ENCODE results near the gene FAM200B.
A peak's percentile ranks its signal among the peaks of the same experiment; 100 is the strongest.
"Not testable (repeated sequence)": the region's sequence is repeated elsewhere in the genome, so short reads cannot be mapped to it uniquely, and the experiment has no call there.

FAM200B gene

DNA sequence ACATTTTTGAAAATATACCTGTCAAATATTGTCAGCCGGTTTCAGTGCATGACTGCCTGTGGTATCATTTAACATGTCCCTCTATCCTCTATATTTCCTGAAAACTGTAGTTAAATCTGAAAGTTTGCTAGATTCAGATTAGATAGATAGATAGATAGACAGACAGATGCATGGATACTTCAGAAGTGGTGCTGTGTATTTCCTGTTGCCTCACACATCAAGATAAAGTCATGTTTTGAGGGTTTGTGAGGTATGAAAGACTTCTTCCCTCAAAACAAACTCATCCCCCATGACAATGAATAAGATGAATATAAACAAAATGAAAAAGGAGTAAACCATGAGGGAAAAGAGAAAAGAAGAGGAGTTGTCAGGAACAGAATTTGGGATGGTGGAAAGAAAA is 15.2 kb downstream of the FAM200B start:
- no peak for DNase-seq

DNA sequence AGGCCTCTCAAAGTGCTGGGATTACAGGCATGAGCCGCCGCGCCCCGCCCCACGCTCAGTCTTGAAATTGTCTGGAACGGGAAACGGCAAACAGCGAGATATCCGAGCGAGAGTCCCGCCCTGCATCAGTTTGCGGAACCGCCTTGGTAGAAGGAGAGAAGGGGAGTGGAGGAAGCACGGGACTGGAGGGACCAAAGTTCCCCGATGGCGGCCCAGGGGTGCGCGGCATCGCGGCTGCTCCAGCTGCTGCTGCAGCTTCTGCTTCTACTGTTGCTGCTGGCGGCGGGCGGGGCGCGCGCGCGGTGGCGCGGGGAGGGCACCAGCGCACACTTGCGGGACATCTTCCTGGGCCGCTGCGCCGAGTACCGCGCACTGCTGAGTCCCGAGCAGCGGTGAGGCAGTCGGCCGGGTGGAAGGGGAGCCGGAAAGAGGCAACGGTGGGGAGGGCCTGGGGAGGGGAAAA is 21.3 kb downstream of the FAM200B start, which contains the start of gene BST1:
Gene BST1 (plus strand): TSS at position 125 of the 463 bp plus-strand sequence. CDS start 80 bp downstream, at position 205.
- peak in 4 of 5 donors; percentile 20 to 43 (median 26) for DNase-seq

- no peak for DNase-seq
Measured at GRCh38 chr4:15703439-15703838, 21.8 kb downstream of the FAM200B start.

DNA sequence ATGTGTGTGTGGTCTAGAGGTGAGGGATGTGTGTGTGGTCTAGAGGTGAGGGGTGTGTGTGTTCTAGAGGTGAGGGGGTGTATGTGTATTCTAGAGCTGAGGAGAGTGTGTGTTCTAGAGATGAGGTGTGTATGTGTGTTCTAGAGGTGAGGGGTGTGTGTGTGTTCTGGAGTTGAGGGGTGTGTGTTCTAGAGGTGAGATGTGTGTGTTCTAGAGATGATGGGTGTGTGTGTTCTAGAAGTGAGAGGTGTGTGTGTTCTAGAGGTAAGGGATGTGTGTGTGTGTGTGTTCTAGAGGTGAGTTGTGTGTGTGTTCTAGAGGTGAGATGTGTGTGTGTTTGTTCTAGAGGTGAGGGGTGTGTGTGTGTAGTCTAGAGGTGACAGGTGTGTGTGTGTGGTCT is 22.5 kb downstream of the FAM200B start:
- DNase-seq = no peak

- DNase-seq = no peak
Measured at GRCh38 chr4:15706646-15707362, 25.2 kb downstream of the FAM200B start.

- no peak for DNase-seq
Measured at GRCh38 chr4:15707363-15707715, 25.7 kb downstream of the FAM200B start.

DNA sequence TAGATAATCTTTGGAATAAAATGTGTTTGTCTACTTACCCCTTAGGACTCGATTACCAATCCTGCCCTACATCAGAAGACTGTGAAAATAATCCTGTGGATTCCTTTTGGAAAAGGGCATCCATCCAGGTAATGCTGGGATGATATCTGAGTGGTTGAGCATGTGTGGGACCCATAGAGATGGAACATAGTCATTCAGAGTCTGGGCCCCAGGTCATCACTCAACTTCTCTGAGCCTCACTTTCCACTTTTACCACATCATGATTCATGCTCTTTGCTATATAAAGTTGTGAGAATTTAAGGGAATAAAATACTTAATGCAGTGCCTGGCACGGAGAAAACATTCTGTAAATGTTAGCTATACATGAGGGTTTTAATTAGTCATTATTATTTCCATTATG is 30.1 kb downstream of the FAM200B start:
- DNase-seq = no peak

DNA sequence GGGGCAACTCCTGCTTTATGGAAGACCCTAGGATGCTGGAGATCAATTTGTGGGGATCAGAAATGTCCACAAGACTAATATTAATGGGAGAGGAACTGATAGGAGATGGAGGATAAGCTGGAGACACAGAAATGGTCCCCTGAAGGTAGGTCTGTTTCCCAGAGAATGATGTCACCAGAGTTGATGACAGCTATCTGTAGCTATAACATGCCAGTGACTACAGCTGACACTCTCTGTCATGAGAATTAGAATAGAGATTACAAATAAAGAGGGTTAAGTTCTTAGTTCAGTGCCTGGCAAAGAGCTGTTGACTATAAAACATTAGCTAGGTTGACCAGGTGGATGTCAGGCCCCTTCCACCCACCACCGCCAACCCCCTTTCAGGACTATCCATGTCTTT is 30.6 kb downstream of the FAM200B start:
- no peak for DNase-seq

DNA sequence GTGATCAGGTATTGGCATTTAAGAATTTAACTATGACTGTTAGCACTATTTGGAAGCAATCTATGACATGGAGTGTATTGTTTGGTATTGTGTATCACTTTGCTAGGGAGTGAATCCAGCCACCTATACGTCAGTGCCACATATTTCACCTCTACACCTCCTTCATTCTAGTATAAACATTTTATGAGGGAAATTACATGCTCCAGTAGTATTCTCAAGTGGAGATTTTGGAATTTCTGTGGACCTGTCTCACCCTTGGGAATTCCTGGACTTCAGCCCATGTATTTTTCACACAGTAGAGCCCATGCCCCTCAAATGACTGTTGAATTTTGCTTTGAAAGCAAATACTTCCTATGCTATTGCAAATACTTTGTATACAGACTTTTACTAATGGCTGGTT is 32.5 kb downstream of the FAM200B start:
- DNase-seq = no peak

- DNase-seq = no peak
Measured at GRCh38 chr4:15714646-15715435, 33.2 kb downstream of the FAM200B start.

DNA sequence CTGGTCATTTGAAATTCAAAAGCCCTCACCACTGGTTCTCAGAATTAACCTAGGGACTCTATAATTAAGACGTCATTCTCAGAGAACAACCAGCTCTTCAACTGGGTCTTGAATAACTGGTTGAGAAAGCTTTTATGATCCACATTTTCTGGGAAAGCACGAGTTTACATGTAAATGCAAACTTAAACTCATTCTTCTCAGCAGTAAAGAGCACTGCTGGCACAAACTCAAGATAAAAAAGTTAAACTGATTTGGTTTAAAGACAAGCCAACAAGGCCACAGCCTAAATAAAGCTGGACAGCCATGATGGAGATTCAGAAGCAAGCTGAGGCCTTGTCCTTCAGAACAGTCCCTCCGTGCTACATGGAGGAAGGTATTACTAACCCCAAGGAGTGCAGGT is 34.5 kb downstream of the FAM200B start:
- no peak for DNase-seq

DNA sequence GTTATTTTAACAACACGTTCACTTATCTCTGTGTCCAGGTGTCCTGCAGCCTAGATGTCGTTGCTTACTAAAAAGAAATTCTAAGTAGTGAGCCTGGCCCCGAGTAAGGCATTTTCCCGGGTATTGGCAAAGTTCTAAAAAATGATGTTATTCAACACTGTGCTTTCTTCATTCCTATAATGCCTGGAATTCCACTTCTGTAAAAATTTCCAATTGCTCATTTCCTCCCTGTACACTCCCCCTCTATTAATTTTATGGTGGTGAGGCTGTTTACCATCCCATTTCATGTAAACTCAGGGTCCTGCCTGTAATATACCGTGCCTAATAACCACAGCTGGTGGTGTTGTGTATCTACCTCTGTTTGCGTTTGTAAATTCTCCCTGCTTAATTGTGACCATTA is 35.5 kb downstream of the FAM200B start:
- DNase-seq = no peak

- no peak for DNase-seq
Measured at GRCh38 chr4:15717657-15718416, 36.2 kb downstream of the FAM200B start.

GRCh38 chr4:15718465-15718864 is 36.8 kb downstream of the FAM200B start:
- no peak for DNase-seq

- DNase-seq = no peak
Measured at GRCh38 chr4:15718959-15719358, 37.3 kb downstream of the FAM200B start.

- DNase-seq = no peak
Measured at GRCh38 chr4:15719506-15719905, 37.9 kb downstream of the FAM200B start.

DNA sequence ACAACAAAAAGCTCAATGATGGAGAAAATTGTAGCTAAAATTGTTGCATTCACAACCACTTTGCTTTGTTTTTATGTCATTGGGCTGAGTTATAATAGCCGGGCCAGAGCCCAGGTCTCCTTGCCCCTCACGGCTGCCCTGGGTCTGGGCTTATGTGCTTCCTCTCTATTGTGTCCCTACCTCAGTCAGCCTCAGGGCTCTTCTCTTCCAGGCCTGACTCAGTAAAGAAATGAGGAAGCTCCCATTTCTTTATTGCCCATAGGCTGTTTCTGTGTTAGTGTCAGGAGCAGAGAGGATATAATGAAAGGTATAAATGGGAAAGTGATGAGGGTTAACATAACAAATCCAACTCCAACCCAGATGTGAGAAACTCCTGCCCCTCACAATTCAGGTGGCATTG is 39.2 kb downstream of the FAM200B start:
- DNase-seq = no peak

DNA sequence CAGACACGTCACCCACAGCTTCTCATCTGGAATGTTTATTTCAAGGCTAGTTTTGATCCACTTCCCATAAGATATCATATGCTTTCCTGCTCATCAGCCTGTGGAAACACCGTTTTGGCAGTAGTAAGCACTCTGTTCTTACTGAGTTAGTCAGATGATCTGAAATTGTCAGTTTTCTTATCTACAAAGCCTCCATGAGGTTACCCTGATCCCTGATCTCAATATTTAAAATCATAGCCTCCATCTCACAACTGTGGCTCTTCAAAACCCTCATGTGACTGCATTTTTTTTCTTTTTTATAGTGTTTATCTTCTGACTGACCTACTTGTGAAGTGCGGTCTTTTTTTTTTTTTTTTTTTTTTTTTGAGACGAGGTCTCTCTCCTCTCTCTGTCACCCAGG is 44.0 kb downstream of the FAM200B start:
- no peak for DNase-seq

GRCh38 chr4:15729910-15730533 is 48.4 kb downstream of the FAM200B start:
- peak in 2 of 5 donors; percentile 18 to 42 for DNase-seq

DNA sequence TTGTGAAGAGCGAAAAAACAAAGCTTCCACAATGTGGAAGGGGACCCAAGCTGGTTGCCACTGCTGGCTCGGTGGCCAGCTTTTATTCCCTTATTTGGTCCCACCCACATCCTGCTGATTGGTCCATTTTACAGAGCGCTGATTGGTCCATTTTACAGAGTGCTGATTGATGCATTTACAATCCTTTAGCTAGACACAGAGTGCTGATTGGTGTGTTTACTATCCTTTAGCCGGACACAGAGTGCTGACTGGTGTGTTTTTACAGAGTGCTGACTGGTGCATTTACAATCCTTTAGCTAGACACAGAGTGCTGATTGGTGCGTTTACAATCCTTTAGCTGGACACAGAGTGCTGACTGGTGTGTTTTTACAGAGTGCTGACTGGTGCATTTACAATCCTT is 51.4 kb downstream of the FAM200B start:
- DNase-seq = not testable (repeated sequence)

DNA sequence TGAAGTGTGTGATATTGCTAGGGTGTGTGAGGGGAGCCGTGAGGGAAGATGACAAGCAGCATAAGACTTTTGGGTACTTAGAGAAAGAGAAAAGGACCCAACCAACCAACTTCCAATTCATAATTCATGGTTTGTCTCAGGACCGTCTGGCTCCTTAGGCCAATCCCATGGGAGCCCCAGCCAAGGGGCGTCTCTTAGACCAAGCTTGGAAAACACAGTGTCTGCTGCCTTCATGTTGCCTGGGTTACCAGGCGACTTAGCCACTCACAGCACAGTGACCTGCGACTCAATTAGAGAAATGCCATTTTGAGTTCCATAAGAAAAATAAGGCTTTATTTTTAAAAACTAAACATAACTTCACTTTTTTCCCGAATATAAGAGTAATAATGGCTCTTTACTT is 53.9 kb downstream of the FAM200B start:
- DNase-seq = no peak

GRCh38 chr4:15736514-15737050 is 55.0 kb downstream of the FAM200B start:
- DNase-seq = no peak

DNA sequence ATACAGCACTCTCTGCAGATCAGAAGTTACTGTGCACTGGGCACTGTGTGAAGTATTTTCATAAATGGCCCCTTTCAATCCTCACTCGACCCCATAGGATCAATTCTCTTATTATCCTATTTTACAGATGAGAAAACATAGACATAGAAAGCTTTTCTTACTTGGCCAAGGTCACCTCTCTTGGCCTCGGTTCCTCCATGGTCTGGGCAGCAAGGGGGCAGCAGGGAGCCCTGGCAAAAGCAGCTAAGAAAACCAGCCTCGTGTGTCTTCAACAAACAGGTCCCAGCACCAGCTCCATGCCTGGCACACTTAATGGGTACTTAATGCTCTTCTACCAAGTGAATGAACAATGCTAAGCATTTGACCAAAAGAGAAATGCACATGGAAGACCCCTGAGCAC is 55.6 kb downstream of the FAM200B start:
- no peak for DNase-seq
